ENCODE results near the gene TBXAS1. TPM values are rescaled to one million over a fixed set of nuclear protein-coding genes. Genes with fewer than 3 reads are reported as not detected.

The TBXAS1 gene
- total RNA-seq, 4 donors from 2014 or later = 9.8 to 31.3 (median 13.5) TPM

GRCh38 chr7:139883814-139884213 lies 54.8 kb downstream of the TBXAS1 start:
- no peaks in the 10 kb centered on the region for H3K9me3 ChIP-seq
- TF ChIP-seq POLR2AphosphoS5 (IDR thresholded peaks at IDR 0.05) (no peak), CTCF (IDR thresholded peaks at IDR 0.05) (no peak), POLR2A (IDR thresholded peaks at IDR 0.05; ENCODE audit: low read depth) (no peak), EP300 (IDR thresholded peaks at IDR 0.05) (no peak)
- 97% methylated on average over 3 of the region's 3 CpGs for WGBS
- H3K27me3 ChIP-seq = no peaks in the 10 kb centered on the region
- H3K4me3 ChIP-seq = no peak overlapping the region
- H3K36me3 ChIP-seq = no peaks in the 10 kb centered on the region
- no peaks in the 10 kb centered on the region for H3K4me1 ChIP-seq
- H3K27ac ChIP-seq (replicated peaks in 1 of 4) = no peak overlapping the region
- intact Hi-C loops (cut with DNase I) = no loop called here
- peak; percentile 39 for DNase-seq (ENCODE audit: extremely low spot score)

- WGBS = 79% methylated on average over 7 of the region's 7 CpGs
- H3K4me1 ChIP-seq = no peaks in the 10 kb centered on the region
- intact Hi-C loops (cut with DNase I) = no loop called here
- H3K4me3 ChIP-seq = no peak overlapping the region
- peak; percentile 57 for DNase-seq (ENCODE audit: extremely low spot score)
- no peaks in the 10 kb centered on the region for H3K36me3 ChIP-seq
- TF ChIP-seq POLR2A (IDR thresholded peaks at IDR 0.05; ENCODE audit: low read depth) (no peak), EP300 (IDR thresholded peaks at IDR 0.05) (no peak), CTCF (IDR thresholded peaks at IDR 0.05) (no peak), POLR2AphosphoS5 (IDR thresholded peaks at IDR 0.05) (no peak)
- H3K9me3 ChIP-seq = no peaks in the 10 kb centered on the region
- H3K27ac ChIP-seq (replicated peaks in 1 of 4) = no peak overlapping the region
- H3K27me3 ChIP-seq = no peaks in the 10 kb centered on the region
These were observed 55.4 kb downstream of the TBXAS1 start for GRCh38 chr7:139884441-139884840.

GRCh38 chr7:139885511-139885910 lies 56.4 kb downstream of the TBXAS1 start:
- Histone ChIP-seq H3K27me3 (no peaks in the 10 kb centered on the region), H3K36me3 (no peaks in the 10 kb centered on the region), H3K27ac (replicated peaks in 1 of 4) (no peak overlapping the region), H3K9me3 (no peaks in the 10 kb centered on the region), H3K4me3 (no peak overlapping the region), H3K4me1 (no peaks in the 10 kb centered on the region)
- intact Hi-C loops (cut with DNase I) = no loop called here
- no peak for TF ChIP-seq POLR2AphosphoS5 (IDR thresholded peaks at IDR 0.05)
- TF ChIP-seq EP300 (IDR thresholded peaks at IDR 0.05) = no peak
- TF ChIP-seq CTCF (IDR thresholded peaks at IDR 0.05) = no peak
- no peak for TF ChIP-seq POLR2A (IDR thresholded peaks at IDR 0.05; ENCODE audit: low read depth)
- DNase-seq (ENCODE audit: extremely low spot score) = no peak

- TF ChIP-seq POLR2AphosphoS5 (IDR thresholded peaks at IDR 0.05) (no peak), CTCF (IDR thresholded peaks at IDR 0.05) (no peak)
- H3K36me3 ChIP-seq = no peaks in the 10 kb centered on the region
- H3K27me3 ChIP-seq = no peaks in the 10 kb centered on the region
- no peaks in the 10 kb centered on the region for H3K9me3 ChIP-seq
- 80% methylated on average over 2 of the region's 2 CpGs for WGBS
- no peak for DNase-seq (ENCODE audit: extremely low spot score)
- no peak overlapping the region for H3K4me3 ChIP-seq
- no peak overlapping the region for H3K27ac ChIP-seq (replicated peaks in 1 of 4)
- H3K4me1 ChIP-seq = no peaks in the 10 kb centered on the region
- intact Hi-C loops (cut with DNase I) = no loop called here
These were observed 57.1 kb downstream of the TBXAS1 start for GRCh38 chr7:139886206-139886605.

GRCh38 chr7:139886899-139887298 lies 57.8 kb downstream of the TBXAS1 start:
- no peaks in the 10 kb centered on the region for H3K36me3 ChIP-seq
- 95% methylated on average over 2 of the region's 2 CpGs for WGBS
- intact Hi-C loops (cut with DNase I) = no loop called here
- DNase-seq (ENCODE audit: extremely low spot score) = peak; percentile 34
- H3K27ac ChIP-seq (replicated peaks in 1 of 4) = no peak overlapping the region
- H3K27me3 ChIP-seq = no peaks in the 10 kb centered on the region
- TF ChIP-seq POLR2A (IDR thresholded peaks at IDR 0.05; ENCODE audit: low read depth) (no peak), POLR2AphosphoS5 (IDR thresholded peaks at IDR 0.05) (no peak), CTCF (IDR thresholded peaks at IDR 0.05) (no peak), EP300 (IDR thresholded peaks at IDR 0.05) (no peak)
- H3K9me3 ChIP-seq = no peaks in the 10 kb centered on the region
- no peaks in the 10 kb centered on the region for H3K4me1 ChIP-seq
- H3K4me3 ChIP-seq = no peak overlapping the region

Data from esophagus muscularis mucosa (tissue), 4 donors.